Prostate gland (tissue), 2 donors: Measurements from ENCODE around the gene RNMT. TPM values are rescaled to one million over a fixed set of nuclear protein-coding genes. Genes with fewer than 3 reads are reported as not detected.
"Not testable (repeated sequence)": the region's sequence is repeated elsewhere in the genome, so short reads cannot be mapped to it uniquely, and the experiment has no call there.

ENCODE experiments used
- DNase-seq: peaks from one replicate; pipeline ENCODE4 v3.0.0-alpha.2; 2019; ENCODE audit warnings: low spot score
- H3K27ac ChIP-seq, 2 donors: fragments of 200-600 bp; sonication (generic); 2 replicates each; pipeline ENCODE4 v1.5.1; 2017 to 2019
- H3K27me3 ChIP-seq: fragments of 200-600 bp; sonication (generic); replicated peaks from 2 replicates; pipeline ENCODE4 v1.5.1; 2019; ENCODE audit not compliant: insufficient read depth
- H3K36me3 ChIP-seq, 2 donors: fragments of 200-600 bp; sonication (generic); 1 replicate in 1 of 2; 2 replicates in 1 of 2; pipeline versions ENCODE4 v1.5.1 to v1.8.1; 2017 to 2019
- H3K4me1 ChIP-seq: fragments of 200-600 bp; sonication (generic); replicated peaks from 2 replicates; pipeline ENCODE4 v1.5.1; 2019
- H3K4me3 ChIP-seq, 2 donors: fragments of 200-600 bp; sonication (generic); 2 replicates each; pipeline ENCODE4 v1.5.1; 2017 to 2019
- H3K9me3 ChIP-seq: fragments of 200-600 bp; sonication (generic); 2 replicates; pipeline ENCODE4 v1.5.1; 2017
- POLR2A ChIP-seq: fragments of 450-650 bp; IDR thresholded peaks from one replicate; pipeline ENCODE4 v1.6.1; 2016; ENCODE audit warnings: antibody characterized with exemption, mild to moderate bottlenecking
- POLR2AphosphoS5 ChIP-seq: sonication (generic); formaldehyde crosslinking; IDR thresholded peaks from one replicate; pipeline ENCODE4 v1.6.1; 2017; ENCODE audit warnings: antibody characterized with exemption
- WGBS: methylation state at CpG from one replicate; pipeline ENCODE4 v1.1.5; 2018; 5-methylcytosine and 5-hydroxymethylcytosine counted together
- intact Hi-C: fragments of 100-400 bp; cut with DNase I; formaldehyde crosslinking; loops from one replicate; pipeline ENCODE4 v1.14.2; 2022
- total RNA-seq, 2 donors: library from RNA; depleted of rRNA; stranded (reverse); fragments of >200 nt; gene quantifications; one replicate each; pipeline ENCODE4 v1.1.0, GENCODE V29; 2016
- TF ChIP-seq, protein P1 (sequence below), 4 experiments: fragments of 200-600 bp in 2 of 4; fragments of 450-650 bp in 2 of 4; sonication (generic) in 2 of 4; IDR thresholded peaks; 1 replicate in 3 of 4; 2 replicates in 1 of 4; pipeline ENCODE4 v1.5.1; 2016 to 2019; ENCODE audit warnings: antibody characterized with exemption in 4 of 4, mild to moderate bottlenecking in 2 of 4, moderate library complexity in 2 of 4

RNMT gene
- total RNA-seq, 2 donors from 2014 or later: 22.4 to 28.9 TPM

DNA sequence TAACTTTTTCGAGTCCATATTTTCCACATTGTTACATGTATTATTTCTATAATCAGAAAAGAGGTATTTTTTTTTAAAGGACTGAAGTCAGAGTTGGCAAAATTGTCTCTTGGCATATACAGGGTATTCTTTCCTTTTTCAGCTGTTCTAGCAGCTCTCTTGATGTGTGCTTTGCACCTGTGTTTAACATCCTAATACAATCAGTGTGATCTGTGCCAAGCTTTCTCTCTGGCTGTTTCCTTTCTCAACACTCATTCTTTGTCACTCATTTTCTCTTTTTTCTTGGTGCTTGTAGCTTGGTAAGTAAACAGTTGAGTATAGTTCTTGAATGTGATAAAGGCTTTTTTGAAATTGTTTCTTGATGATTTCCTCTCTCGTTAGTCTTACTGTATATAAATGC is 9.2 kb downstream of the RNMT start:
- peaks cover 0 to 3% of the 10 kb centered on the region in 2 donors for H3K36me3 ChIP-seq

DNA sequence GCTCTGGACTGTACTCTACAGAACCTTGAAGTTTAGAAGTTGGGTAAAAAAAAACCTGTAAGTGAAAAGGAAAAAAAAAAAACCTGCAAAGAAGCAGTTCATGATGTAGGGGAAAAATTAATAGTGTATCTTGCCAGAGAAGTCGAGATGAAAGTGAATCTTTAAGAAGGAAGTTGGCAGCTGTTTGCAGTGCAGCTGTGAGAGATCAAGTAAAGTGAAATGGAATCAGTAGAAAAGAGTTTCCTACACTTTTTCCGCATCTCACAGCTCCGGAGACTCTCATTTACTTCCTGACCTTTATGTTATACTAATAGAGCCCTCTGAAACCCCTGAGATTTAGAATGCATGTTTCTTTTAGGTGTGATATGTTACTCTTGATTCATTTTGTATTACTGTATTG is 19.2 kb downstream of the RNMT start:
- no peak overlapping the region for H3K27ac ChIP-seq
- no peaks in the 10 kb centered on the region for H3K9me3 ChIP-seq
- H3K27me3 ChIP-seq: no peaks in the 10 kb centered on the region
- TF ChIP-seq POLR2AphosphoS5: no peak
- no peak for TF ChIP-seq POLR2A
- TF ChIP-seq, protein P1, sequence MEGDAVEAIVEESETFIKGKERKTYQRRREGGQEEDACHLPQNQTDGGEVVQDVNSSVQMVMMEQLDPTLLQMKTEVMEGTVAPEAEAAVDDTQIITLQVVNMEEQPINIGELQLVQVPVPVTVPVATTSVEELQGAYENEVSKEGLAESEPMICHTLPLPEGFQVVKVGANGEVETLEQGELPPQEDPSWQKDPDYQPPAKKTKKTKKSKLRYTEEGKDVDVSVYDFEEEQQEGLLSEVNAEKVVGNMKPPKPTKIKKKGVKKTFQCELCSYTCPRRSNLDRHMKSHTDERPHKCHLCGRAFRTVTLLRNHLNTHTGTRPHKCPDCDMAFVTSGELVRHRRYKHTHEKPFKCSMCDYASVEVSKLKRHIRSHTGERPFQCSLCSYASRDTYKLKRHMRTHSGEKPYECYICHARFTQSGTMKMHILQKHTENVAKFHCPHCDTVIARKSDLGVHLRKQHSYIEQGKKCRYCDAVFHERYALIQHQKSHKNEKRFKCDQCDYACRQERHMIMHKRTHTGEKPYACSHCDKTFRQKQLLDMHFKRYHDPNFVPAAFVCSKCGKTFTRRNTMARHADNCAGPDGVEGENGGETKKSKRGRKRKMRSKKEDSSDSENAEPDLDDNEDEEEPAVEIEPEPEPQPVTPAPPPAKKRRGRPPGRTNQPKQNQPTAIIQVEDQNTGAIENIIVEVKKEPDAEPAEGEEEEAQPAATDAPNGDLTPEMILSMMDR (IDR thresholded peaks at IDR 0.05): no peak
- no peak overlapping the region for H3K4me3 ChIP-seq
- H3K4me1 ChIP-seq: no peaks in the 10 kb centered on the region
- 56% methylated on average over 3 of the region's 3 CpGs for WGBS
- intact Hi-C loops: no loop called here
- H3K36me3 ChIP-seq: peaks cover 0 to 5% of the 10 kb centered on the region in 2 donors
- DNase-seq: no peak

More for the DNA sequence above, 9.2 kb downstream of the RNMT start:
- Histone ChIP-seq H3K27me3 (no peaks in the 10 kb centered on the region), H3K4me3 (no peak overlapping the region), H3K9me3 (no peaks in the 10 kb centered on the region), H3K27ac (no peak overlapping the region), H3K4me1 (no peaks in the 10 kb centered on the region)
- WGBS: 71% methylated on average over 2 of the region's 2 CpGs
- intact Hi-C loops: no loop called here
- TF ChIP-seq, protein P1 (IDR thresholded peaks at IDR 0.05): no peak
- DNase-seq: no peak

GRCh38 chr18:13746633-13747032 is 20.2 kb downstream of the RNMT start:
- DNase-seq: no peak
- no peak overlapping the region for H3K4me3 ChIP-seq
- WGBS: 86% methylated on average over 3 of the region's 3 CpGs
- no peaks in the 10 kb centered on the region for H3K27me3 ChIP-seq
- no peak overlapping the region for H3K27ac ChIP-seq
- TF ChIP-seq POLR2AphosphoS5 (no peak), POLR2A (no peak)
- TF ChIP-seq, protein P1 (IDR thresholded peaks at IDR 0.05): no peak
- intact Hi-C loops: no loop called here
- H3K9me3 ChIP-seq: no peaks in the 10 kb centered on the region
- H3K4me1 ChIP-seq: no peaks in the 10 kb centered on the region
- peaks cover 0 to 5% of the 10 kb centered on the region in 2 donors for H3K36me3 ChIP-seq

GRCh38 chr18:13751599-13751998 is 25.1 kb downstream of the RNMT start:
- intact Hi-C loops, H3K4me3 ChIP-seq, H3K9me3 ChIP-seq, H3K36me3 ChIP-seq, H3K4me1 ChIP-seq, DNase-seq, H3K27me3 ChIP-seq, H3K27ac ChIP-seq: not testable (repeated sequence)
- 97% methylated on average over 3 of the region's 3 CpGs for WGBS

DNA sequence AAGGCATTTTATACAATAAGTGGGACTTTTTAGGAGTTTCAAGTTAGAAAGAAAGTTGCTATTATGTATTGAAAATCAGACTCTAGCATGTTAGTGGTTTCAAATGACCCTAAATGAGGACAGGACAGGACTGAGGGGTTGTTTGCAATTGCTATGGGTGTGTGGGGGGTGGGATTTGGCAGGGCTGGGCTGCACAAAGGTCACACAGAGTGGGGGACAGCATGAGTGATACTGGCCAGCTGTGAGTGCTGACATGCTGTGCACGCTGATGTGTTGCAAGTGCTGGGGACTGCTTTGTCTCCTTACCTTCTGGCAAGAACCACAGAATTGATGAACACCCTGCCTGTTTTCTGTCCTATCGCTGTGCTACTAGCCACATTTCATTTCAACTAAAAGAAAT is 29.8 kb downstream of the RNMT start:
- no peak for TF ChIP-seq POLR2A
- no peak for TF ChIP-seq POLR2AphosphoS5
- TF ChIP-seq, protein P1 (IDR thresholded peaks at IDR 0.05): no peak
- no peaks in the 10 kb centered on the region for H3K36me3 ChIP-seq
- intact Hi-C loops: no loop called here
- no peak for DNase-seq
- no peak overlapping the region for H3K4me3 ChIP-seq
- WGBS: 94% methylated on average over 2 of the region's 2 CpGs
- H3K27me3 ChIP-seq: no peaks in the 10 kb centered on the region
- no peak overlapping the region for H3K27ac ChIP-seq
- peaks cover 3% of the 10 kb centered on the region for H3K4me1 ChIP-seq
- H3K9me3 ChIP-seq: no peaks in the 10 kb centered on the region
